ENCODE results near the gene NRDE2.

GRCh38 chr14:90248594-90248993 is 83.1 kb downstream of the NRDE2 start:
- no peak for TF ChIP-seq CTCF (IDR thresholded peaks at IDR 0.05; ENCODE audit: poor library complexity)
- no peak for TF ChIP-seq EZH2 (IDR thresholded peaks at IDR 0.05; ENCODE audit: borderline replicate concordance)

Data from hepatocyte (in vitro differentiated cells).